DND-41 (cell line): ENCODE measurements around the gene RUNX1.

Experiments used
- EZH2 ChIP-seq: IDR thresholded peaks from 3 replicates; pipeline ENCODE4 v1.6.1; 2012; ENCODE audit warnings: borderline replicate concordance, low read depth, mild to moderate bottlenecking, moderate library complexity, low read length, inconsistent platforms; ENCODE audit not compliant: severe bottlenecking
- TF ChIP-seq, protein P1 (sequence below): IDR thresholded peaks from 2 replicates; pipeline ENCODE4 v1.5.1; 2012; ENCODE audit warnings: borderline replicate concordance, low read length, moderate library complexity, mild to moderate bottlenecking; ENCODE audit not compliant: poor library complexity, severe bottlenecking; ENCODE audit errors: extremely low read depth

DNA sequence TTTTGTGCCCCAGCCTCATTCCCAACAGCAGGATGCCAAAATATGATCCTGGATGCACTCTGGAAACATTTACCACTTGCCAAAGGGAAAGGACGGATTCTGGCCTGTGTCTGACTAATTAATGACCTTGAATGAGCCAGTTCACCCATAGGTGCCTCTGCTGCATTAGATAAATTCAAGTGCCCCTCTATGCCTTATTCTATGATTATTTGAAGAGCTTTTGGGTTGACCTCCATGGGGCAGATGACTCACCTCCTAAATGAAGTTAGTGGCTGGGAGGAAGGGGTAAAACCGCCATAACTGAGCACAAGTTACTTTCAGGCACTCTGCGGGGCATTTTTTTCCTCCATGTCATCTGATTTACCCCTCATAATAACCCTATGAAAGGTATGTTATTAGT is 282.2 kb downstream of the RUNX1 start:
- TF ChIP-seq, protein P1, sequence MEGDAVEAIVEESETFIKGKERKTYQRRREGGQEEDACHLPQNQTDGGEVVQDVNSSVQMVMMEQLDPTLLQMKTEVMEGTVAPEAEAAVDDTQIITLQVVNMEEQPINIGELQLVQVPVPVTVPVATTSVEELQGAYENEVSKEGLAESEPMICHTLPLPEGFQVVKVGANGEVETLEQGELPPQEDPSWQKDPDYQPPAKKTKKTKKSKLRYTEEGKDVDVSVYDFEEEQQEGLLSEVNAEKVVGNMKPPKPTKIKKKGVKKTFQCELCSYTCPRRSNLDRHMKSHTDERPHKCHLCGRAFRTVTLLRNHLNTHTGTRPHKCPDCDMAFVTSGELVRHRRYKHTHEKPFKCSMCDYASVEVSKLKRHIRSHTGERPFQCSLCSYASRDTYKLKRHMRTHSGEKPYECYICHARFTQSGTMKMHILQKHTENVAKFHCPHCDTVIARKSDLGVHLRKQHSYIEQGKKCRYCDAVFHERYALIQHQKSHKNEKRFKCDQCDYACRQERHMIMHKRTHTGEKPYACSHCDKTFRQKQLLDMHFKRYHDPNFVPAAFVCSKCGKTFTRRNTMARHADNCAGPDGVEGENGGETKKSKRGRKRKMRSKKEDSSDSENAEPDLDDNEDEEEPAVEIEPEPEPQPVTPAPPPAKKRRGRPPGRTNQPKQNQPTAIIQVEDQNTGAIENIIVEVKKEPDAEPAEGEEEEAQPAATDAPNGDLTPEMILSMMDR, result no peak
- no peak for TF ChIP-seq EZH2
